H1 (cell line): ENCODE results near the gene UBASH3B.

Source experiments
- ATF2 ChIP-seq: IDR thresholded peaks from 2 replicates; pipeline ENCODE4 v1.6.1; 2012; ENCODE audit warnings: low read length, inconsistent platforms
- CREB1 ChIP-seq: IDR thresholded peaks from 2 replicates; pipeline ENCODE4 v1.6.1; 2012; ENCODE audit warnings: inconsistent platforms
- CTCF ChIP-seq, 3 experiments: IDR thresholded peaks; 1 replicate in 2 of 3; 2 replicates in 1 of 3; pipeline versions ENCODE4 v1.5.1 to v1.6.1; 2011; ENCODE audit warnings: low read length in 3 of 3, mild to moderate bottlenecking in 3 of 3, inconsistent platforms in 2 of 3, low read depth in 1 of 3, moderate library complexity in 1 of 3; ENCODE audit not compliant: insufficient read depth in 1 of 3; ENCODE audit errors: control extremely low read depth in 1 of 3
- EGR1 ChIP-seq: IDR thresholded peaks from 2 replicates; pipeline ENCODE4 v1.6.1; 2011; ENCODE audit warnings: low read depth, low read length, borderline replicate concordance
- EZH2 ChIP-seq: fragments of 200-600 bp; sonication (generic); IDR thresholded peaks from 2 replicates; pipeline ENCODE4 v1.7.1; 2012; ENCODE audit warnings: low read depth, mild to moderate bottlenecking, moderate library complexity, low read length, inconsistent platforms; ENCODE audit not compliant: severe bottlenecking
- FOSL1 ChIP-seq: IDR thresholded peaks from 2 replicates; pipeline ENCODE4 v1.6.1; 2011; ENCODE audit warnings: mild to moderate bottlenecking, low read depth, low read length, moderate library complexity; ENCODE audit not compliant: insufficient read depth
- MAFK ChIP-seq: IDR thresholded peaks from 2 replicates; pipeline ENCODE4 v1.6.1; 2012; ENCODE audit warnings: low read depth, mild to moderate bottlenecking, improper control_type of control experiment, low read length
- SIN3A ChIP-seq, 2 experiments: IDR thresholded peaks in 1 of 2; conservative IDR thresholded peaks in 1 of 2; 2 replicates each; pipeline ENCODE4 v1.6.1; 2011 to 2012; ENCODE audit warnings: low read length in 2 of 2, improper control_type of control experiment in 1 of 2, low read depth in 1 of 2, mild to moderate bottlenecking in 1 of 2

GRCh38 chr11:122802876-122803275 is 147.4 kb downstream of the UBASH3B start:
- TF ChIP-seq ATF2 (no peak), MAFK (no peak), EGR1 (no peak), EZH2 (no peak), CTCF (IDR thresholded peaks at IDR 0.05; ENCODE audit: control extremely low read depth in 1 of 3, insufficient read depth in 1 of 3, low read depth in 1 of 3, low read length in 3 of 3) (no peak), CREB1 (no peak), FOSL1 (no peak), SIN3A (conservative IDR thresholded peaks at IDR 0.05 in 1 of 2, IDR thresholded peaks at IDR 0.05 in 1 of 2; ENCODE audit: low read depth in 1 of 2, low read length in 2 of 2) (no peak)
